Inflammatory macrophage treated with lipopolysaccharide for 4 hours (primary cell): ENCODE data around the gene RIN1.
"Not testable (repeated sequence)": the region's sequence is repeated elsewhere in the genome, so short reads cannot be mapped to it uniquely, and the experiment has no call there.

Experiments
- DNase-seq: peaks from one replicate; pipeline ENCODE4 v3.0.0-alpha.2; 2020

The RIN1 gene

DNA sequence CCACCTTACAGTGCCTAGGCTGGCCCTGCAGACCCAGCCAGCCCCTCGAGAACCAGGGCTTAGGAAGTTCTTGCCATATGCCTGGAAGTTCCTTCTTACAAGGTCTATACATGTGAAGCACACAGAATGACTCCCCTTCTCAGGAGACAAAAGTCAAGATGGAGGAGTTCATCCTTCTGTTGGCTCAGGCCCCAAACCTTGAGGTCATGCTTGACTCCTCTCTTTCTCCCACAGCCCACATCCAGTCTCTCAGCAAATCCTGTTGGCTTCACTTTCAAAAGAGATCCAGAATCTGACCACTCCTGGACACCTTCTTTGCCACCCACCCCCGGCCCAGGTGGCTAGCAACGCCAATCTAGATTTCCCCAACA, 17.6 kb downstream of the RIN1 start:
- no peak for DNase-seq

DNA sequence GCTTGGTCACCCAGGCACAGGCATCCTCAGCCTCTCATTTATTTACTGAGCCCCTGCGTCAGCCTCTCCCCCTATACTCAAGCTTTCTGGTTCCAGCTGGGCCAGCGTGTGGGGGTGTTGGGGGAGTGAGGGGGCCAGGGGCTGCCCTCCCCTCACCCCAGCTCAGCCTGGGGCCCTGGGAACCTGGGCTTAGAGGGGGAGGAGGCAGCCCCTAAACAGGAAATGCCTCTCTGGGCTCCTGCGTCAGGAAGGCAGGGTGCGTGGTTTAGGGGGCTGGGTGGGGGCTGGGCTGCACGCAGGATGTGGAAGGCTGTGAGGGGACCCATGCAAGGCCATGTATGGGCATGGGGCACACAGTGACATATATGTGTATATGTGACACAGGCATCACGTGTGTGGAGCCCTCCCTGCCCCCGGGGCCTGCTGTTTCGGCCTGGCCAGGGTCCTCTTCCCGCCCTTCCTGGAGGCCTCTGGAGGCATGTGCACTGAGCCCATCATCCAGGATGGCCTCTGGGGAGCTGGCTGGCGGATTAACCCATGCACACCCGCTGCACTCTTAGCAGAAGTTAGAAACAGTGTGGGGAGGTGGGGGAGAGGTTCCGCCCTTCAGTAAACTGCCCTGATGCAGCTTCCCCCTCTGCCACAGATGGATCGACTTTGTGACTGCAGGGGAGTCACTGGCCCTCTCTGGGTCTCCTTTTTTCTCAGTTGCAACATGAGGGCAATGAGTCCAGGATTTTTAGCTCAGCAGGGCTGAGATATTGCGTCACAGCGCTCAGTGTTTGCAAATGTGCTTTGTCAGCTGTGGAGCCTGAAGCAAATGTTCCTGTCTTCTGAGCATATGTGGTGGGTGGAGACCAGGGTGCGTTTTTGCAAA, 18.3 kb downstream of the RIN1 start:
- peak; percentile 85 for DNase-seq

DNA sequence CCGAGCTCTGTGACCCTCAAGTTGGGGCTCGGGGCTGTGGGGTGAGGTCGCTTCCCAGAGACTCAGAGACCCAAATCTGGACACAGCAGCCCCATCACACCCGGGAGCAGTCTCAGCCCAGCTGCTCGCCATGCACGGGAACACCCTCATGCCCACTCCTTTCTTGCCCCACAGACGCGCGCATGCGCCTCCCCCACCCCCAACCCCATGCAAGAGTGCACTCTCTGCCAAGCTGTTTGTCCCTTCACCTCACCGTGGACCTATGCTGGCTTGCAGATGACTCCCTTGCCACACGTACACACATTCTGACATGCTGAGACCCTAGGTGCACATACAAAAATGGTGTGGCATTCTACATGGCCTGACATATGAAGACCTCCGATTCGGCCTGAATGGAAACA, 18.9 kb downstream of the RIN1 start:
- DNase-seq: peak; percentile 15

DNA sequence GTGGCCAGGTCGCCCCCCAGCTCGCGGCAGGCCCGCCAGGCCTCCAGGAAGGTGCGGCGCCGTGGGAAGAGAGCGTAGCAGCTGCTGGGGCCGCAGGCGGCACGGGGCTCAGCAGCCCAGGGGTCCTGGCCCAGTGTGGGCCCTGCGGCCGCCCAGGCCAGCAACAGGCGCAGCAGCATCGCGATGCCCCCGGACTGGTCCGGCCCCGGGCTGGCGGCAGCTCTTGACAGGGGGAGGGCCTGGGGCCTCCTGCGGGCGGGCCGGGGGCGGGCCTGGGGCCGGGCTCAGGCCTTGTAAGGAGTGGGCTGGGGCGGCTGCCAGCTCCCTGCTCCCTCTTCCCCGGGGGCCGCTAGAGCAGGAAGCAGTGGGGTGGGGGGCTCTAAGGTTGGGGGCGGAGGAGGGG, 19.4 kb downstream of the RIN1 start, which contains the start of gene CD248:
Gene CD248 (minus strand): TSS at position 196 of the 403 bp plus-strand sequence. CDS start 17 bp downstream, at position 179.
- no peak for DNase-seq

DNA sequence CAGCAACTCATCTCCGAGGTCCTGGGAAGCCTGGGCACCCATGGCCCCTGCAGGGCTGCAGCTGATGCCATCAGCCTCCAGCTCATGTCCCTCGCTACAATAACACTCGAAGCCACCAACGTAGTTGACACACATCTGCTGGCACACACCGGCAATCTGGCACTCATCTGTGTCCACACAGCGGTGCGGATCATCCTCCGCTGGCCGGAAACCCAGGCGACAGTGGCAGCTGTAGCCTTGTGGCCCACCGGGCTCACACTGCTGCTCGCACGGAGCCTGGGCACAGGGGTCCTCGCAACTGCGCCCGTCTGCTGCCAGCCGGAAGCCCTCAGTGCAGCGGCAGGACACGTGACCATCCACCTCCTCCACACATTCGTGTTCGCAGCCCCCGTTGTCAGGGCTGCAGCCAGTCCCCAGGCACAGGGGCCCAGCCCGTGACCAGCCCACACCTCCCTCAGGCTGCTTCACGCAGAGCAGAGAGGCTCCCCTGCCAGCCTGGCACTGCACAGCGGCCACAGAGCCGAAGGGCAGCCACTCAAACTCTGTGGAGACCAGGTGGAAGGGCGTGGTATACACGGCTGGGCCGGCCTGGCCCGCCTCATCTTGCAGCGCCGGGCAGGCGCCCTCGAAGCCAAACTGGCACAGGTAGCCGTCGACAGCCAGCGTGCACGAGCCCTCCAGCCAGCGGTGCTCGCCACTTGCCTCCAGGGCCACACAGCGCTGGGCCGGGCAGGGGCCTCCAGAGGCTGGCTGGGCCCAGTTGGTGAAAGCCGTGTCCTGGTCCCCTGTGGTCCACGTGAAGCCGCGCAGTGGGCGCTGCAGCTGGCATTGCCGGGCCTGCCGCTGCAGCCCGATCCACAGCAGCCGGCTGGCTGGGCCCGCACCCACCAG, 20.1 kb downstream of the RIN1 start:
- DNase-seq: no peak

DNA sequence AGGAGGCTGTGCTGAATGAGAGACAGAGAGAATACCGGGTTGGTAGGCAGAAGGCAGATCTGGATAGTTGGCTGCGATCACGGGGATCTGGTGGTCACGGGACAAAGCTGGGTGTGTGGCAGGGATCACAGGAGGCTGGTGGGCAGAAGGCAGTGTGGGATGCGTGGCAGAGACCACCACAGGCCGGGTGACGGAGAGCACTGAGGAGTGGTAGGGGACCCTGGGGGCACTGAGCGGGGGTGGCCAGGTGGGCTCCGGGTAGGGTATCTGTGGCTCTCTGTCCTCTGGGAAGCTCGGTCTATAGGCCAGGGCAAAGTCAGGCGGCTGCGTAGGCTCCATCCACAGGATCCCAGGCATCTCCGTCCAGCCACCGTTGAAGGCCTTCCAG, 20.7 kb downstream of the RIN1 start:
- no peak for DNase-seq

DNA sequence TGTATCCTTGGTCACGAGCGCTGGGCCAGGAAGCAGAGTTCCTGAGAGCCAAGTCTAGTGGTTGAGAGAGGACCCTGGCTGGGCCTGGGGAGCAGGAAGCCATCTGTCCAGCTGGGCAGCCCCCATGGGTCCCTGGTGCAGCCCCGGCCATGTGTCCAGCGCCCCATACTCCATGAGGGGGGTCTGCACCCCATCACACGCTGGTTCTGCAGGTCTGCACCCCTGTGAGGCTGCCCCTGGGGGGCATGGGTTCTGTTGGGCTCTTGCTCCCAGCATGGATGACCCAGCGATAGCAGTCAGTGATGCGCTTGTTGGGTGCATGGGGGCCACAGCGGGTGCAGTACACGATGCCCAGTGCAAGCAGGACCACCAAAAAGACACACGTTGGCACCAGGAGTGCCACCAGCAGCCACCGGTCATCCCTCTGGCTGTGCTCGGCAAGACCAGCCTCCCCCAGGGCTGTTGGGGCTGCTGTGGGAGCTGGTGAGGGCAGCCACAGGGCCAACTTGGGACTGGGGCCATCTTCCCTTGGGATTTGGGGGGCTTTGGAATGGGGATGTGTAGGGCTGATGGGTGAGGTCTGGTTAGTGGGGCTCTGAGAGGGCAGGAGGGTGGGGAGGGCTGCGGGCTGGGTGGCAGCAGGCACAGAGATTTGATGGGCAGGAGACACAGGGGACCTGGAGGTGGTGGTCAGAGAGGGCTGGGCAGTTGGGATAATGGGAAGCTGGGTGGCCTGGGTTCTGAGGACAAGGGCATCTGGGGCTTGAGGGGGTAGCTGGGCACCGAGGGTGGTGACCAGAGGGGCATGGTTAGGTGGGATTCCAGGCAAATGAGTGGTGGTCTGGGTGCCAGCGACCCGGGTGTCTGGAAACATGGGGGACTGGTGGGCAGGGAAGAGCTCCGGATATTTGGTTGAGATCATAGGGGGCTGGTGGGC, 21.4 kb downstream of the RIN1 start:
- DNase-seq: no peak

DNA sequence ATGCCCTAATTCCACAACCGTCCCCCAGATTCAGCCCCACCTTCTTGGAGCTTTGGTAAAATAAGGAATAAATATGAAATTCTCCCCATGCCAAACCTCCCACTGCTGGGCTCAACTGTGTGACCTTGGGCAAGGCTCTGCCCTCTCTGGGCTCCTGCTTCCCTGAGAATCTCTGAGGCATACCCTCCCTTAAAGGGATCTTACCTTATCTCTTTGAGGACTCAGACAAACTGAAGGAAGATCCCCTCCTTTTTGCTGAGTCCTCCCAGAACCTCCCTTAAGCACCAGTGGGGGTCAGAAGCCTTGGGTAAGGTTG, 22.1 kb downstream of the RIN1 start:
- DNase-seq: no peak

DNA sequence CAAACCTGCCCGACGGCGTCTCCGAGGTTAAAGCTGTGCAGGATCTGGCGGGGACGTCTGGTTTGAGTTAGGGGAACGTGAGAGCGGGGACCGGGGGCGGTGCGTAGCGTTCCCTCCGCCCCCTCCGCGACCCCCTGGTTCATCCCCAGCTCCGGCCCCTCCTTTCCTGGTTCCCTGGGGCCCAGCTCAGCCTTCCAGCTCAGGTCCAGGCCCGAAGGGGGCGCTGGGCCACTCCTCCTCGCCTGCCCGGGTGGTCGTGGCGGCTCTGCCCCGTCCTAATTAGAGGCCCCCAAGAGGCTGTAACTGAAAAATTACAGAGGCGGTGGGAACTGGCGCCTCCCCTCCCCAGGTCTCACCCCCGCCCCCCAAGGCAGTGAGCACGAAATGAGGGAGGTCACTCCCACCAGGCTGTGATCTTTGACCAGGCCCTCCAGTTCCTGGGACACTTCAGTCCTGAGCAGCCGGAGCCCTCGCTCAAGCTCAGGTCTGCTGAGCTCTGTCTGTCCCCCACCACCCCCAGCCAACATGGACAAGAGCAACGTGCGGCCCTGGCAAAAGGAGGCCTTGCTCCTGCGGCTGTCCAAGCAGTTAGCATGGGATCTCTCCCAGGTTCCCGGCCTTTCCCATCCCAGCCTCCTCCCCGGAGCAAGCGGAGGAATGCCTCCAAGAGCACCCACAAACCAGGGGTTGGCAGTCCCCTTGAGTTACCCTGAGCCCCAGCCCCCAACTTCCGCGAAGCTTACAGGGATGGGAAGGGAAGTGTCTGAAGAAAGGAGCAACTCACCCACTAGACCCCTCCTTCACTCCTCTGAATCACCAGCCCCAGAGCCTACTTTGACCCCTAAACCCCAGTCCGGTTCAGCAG, 22.7 kb downstream of the RIN1 start:
- DNase-seq: no peak

DNA sequence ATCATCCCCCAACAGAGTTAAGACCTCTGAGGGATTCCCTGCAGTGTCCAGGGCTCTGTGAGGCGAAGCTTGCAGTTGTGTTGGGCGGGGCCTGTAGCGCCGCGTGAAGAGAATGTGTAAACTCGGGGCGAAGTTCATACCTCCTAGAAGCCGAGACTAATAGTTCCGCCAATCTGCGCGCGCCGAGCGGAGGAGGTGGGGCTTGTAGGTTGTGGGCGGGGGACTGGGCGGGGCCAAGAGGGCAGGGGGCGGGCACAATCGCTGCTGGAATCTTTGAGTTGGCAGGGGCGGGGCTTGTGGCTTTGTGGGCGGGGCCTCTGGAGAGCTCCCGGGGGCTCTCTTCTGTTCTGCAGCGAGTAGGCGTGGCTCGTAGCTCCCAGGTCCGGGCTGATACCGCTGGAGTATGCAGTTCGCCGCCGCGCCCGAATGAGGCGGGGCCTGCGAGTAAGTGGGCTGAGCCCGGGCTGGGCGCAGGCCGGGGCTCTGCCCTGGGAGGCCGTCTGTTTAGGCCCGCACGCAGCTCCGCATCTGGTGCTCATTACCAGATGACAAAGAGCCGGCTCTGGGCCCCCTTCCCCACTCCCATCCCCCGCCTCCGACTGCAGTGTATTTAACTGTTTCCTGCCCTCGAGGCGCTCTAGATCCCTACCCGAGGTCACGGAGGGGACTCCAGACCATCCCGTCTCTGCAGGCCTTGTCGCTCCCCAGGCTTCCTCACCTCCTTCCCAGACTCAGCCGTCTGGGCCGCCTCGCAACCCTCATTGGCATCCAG, 23.5 kb downstream of the RIN1 start:
- peak; percentile 98 for DNase-seq

DNA sequence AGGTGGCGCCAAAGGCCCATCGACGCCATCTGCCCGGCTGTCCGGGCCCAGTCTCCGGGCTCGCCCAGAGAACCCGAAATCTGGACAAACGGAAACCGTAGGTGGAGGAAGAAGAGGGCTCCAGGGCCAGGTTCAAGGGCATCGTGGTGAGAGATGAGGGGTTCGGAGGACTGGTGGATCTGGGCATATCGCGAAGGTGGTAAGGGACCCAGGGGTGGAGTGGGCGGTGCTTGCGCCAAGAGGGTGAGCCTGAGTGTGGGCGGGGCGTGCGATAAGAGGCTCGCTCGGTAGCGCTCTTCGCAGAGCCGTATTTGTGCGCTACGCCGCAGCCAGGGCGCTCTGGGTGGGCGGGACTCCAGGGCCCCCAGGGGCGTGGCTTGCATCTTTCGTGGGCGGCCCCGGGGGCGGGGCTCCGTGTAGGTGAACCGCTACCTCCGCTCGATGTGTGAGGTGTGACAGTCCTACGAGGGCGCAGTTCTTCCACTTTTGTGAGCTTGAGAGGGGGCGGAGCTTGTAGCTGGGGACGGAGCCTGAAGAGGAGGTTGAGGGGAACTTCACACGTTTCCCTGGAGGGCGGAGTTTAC, 24.2 kb downstream of the RIN1 start:
- DNase-seq: peak; percentile 90

DNA sequence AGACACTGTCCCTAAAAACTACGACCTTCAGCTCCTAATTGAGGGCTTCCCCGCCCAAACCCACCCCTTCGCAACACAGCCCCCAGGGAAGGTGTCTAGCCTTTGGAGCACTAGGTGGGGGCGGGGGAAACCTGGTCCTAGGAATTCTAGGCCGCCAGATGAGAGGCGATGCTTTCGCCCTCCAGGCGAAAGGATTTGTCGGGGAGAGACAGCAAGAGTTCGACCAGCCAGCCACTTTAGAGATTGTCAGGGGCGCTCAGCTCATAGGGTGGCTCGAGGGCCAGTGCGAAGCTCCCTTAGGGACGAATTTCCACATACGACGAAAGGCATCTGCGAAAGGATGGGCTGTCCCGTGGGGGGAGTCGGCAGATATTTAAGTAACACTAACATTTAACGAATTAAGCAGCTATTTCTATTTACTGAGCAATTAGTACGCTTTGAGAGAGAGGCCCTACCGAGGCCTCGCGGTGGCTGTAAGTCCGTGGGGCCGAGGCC, 24.7 kb downstream of the RIN1 start:
- no peak for DNase-seq

DNA sequence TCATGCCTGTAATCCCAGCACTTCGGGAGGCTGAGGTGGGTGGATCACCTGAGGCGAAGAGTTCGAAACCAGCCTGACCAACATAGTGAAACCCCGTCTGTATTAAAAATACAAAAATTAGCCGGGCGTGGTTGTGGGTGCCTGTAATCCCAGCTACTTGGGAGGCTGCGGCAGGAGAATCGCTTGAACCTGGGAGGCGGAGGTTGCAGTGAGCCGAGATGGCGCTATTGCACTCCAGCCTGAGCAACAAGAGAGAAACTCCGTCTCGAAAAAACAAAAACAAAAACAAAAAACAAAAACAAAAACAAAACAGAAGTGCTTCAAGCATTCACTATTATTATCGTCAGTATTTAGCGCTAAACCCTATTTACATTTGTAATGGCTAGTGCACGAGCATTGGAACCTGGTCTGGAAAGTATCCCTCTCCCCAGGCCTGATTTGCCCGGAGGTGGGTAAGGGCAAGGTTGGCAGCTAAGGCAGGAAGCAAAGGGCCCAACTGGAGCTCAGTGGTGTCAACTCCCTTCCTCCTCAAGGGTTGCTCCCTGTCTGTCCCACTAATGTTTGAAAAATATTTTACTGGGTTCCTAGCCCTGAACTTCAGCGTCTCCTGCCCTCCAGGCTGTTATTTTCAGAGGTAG, 25.3 kb downstream of the RIN1 start:
- not testable (repeated sequence) for DNase-seq

DNA sequence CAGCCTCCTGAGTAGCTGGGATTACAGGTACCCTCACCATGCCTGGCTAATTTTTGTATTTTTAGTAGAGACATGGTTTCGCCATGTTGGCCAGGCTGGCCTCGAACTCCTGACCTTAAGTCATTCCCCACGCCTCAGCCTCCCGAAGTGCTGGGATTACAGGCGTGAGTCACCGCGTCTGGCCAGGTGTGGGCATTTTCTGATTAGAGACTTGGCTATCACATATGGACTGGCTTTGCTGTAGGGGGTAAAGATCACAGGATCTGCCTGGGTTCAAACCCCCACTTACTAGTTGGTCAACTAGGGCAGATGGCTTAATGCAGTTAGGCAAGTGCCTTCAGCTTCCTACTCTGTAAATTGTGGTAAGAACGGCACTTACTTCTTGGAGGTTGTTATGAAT, 25.9 kb downstream of the RIN1 start:
- DNase-seq: no peak

DNA sequence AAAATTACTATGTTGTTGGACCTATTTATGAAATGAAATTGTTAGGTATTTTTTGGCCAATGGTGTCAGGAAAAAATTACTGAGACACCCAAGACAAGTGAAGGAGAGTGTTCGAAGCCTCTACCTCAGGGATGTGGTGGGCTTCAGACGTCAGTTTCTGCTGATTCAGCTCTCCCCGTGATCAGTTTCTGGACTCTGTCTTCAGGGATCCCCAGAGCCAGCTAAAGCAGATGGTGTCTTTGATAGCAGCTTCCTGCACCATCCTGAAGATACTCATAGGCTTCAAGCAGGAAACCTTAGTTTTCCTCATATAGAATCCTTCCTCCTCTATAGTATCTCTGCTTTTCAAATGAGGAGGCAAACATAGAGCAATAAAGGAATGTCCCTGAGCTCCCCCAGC, 26.8 kb downstream of the RIN1 start:
- peak; percentile 37 for DNase-seq

DNA sequence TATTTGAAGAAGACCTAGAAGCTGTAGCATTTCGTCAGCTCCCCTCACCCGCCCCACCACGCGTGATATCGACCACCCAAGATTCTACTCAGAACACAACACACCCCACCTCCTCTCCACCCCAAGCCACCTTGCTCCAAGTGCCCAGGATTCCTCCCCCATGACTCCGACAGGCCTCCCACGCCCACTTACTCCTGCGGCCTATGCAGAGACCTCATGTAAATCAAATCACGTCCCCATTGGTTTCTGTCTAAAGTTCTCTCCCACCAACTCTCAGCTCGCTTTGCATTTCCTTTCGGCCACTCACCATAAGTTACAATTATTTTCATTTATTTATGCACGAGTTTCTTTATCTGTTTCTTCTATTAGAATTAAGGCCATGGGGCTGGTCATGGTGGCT, 33.6 kb downstream of the RIN1 start:
- DNase-seq: no peak

DNA sequence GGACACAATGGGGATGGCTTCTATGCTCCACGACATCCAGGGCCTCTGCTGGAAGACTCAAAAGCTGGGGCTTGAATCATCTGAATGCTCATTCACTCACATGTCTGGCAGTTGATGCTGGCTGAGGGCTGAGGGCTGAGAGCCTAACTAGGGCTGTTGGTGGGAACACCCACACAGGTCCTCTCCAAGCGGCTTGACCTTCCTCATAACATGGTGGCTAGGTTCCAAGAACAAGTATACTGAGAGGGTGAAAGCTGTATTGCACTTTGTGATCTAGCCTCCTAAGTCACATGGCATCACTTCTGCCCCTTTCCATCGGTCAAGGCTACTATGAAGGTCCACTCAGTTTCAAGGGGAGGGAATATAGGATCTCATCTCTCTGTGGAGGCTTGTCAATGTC, 37.0 kb downstream of the RIN1 start:
- DNase-seq: peak; percentile 34

DNA sequence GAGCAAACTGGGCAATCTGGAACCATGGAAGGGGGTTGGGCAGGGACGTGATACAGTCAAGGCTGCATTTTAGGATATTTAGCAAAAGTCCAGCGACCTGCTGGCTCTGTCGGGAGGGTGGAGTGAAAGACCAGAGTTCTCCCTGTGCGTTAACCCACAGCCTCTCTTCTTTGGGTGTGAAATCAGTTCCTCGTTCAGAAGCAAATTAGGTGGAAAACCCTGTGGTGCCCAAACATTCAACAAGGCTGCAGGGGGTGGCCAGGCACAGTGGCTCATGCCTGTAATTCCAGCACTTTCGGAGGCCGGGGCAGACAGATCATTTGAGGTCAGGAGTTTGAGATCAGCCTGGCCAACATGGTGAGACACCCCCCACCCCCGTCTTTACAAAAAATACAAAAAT, 38.6 kb downstream of the RIN1 start:
- no peak for DNase-seq

DNA sequence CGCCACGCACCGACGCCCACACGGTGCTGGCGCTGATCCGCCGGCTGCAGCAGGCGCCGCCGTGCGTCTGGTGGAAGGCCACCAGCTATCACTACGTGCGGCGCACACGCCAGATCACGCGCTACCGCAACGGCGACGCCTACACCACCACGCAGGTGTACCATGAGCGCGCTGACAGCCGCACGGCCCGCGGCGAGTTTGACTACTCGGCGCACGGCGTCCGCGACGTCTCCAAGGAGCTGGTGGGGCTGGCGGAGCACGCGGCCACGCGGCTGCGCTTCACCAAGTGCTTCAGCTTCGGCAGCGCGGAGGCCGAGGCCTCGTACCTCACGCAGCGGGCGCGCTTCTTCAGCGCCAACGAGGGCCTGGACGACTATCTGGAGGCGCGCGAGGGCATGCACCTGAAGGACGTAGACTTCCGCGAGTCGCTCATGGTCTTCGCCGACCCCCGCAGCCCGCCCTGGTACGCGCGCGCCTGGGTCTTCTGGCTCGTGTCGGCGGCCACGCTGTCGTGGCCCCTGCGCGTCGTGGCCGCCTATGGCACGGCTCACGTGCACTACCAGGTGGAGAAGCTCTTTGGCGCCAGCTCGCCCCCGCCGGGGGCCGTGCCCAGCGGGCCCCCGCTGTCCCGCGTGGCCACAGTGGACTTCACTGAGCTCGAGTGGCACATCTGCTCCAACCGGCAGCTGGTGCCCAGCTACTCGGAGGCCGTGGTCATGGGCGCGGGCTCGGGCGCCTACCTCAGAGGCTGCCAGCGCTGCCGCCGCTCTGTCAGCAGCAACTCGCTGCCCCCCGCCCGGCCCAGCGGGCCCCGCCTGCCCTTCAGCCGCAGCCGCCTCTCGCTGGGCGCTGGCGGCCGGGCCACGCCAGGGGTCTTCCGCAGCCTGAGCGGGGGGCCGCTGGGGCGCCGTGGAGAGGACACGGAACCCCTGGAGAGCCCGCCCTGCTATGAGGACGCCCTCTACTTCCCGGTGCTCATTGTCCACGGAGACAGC, 41.3 kb downstream of the RIN1 start:
- no peak for DNase-seq
